ENCODE measurements around the gene P3H1. TPM values are rescaled to one million over a fixed set of nuclear protein-coding genes. Genes with fewer than 3 reads are reported as not detected.

P3H1 gene
- total RNA-seq, 4 donors from 2014 or later = 42.4 to 83.9 (median 65.1) TPM

GRCh38 chr1:42806171-42806570 lies 39.3 kb upstream of the P3H1 start:
- Histone ChIP-seq H3K4me1 (peaks cover 0 to 3% (median 0%) of the 10 kb centered on the region in 4 donors), H3K9me3 (no peaks in the 10 kb centered on the region), H3K27ac (no peak overlapping the region), H3K36me3 (peaks cover 0 to 42% (median 2%) of the 10 kb centered on the region in 3 donors), H3K27me3 (no peaks in the 10 kb centered on the region), H3K4me3 (no peak overlapping the region)
- no peak for TF ChIP-seq POLR2A (IDR thresholded peaks at IDR 0.05)
- no peak for TF ChIP-seq EP300 (IDR thresholded peaks at IDR 0.05)
- TF ChIP-seq, protein P1, sequence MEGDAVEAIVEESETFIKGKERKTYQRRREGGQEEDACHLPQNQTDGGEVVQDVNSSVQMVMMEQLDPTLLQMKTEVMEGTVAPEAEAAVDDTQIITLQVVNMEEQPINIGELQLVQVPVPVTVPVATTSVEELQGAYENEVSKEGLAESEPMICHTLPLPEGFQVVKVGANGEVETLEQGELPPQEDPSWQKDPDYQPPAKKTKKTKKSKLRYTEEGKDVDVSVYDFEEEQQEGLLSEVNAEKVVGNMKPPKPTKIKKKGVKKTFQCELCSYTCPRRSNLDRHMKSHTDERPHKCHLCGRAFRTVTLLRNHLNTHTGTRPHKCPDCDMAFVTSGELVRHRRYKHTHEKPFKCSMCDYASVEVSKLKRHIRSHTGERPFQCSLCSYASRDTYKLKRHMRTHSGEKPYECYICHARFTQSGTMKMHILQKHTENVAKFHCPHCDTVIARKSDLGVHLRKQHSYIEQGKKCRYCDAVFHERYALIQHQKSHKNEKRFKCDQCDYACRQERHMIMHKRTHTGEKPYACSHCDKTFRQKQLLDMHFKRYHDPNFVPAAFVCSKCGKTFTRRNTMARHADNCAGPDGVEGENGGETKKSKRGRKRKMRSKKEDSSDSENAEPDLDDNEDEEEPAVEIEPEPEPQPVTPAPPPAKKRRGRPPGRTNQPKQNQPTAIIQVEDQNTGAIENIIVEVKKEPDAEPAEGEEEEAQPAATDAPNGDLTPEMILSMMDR (IDR thresholded peaks at IDR 0.05) = no peak
- DNase-seq (ENCODE audit: low spot score in 2 of 2) = no peak

DNA sequence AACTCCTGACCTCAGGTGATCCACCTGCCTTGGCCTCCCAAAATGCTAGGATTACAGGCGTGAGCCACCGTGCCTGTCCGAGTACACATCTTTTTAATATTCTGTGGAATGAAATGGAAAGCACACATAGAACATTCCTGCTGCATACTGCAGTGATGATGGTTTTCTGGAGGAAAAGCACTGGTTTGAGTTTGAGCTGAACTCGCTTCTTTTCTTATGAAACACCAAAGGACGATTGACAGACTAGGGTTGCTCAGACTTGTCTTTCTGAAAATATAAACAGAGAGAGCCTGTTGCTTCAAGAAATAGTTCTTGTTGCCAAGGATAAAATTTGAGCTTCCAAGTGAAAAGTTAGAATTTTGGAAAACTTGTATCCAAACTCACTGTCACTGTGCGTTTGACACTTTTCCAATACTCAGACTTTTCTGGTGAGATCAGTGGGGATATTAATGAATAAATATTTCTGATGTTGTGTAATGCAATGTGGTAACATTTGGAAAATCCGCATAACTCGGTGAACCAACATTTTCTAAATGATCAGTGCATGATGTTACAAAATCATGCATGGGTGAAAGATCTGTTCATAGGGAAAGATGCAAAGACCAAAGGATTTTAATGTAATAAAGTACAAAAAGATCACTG lies 35.1 kb upstream of the P3H1 start:
- peaks cover 0 to 27% (median 2%) of the 10 kb centered on the region in 3 donors for H3K36me3 ChIP-seq
- no peak overlapping the region for H3K4me3 ChIP-seq
- H3K9me3 ChIP-seq = no peaks in the 10 kb centered on the region
- no peak for DNase-seq (ENCODE audit: low spot score in 2 of 2)
- no peaks in the 10 kb centered on the region for H3K27me3 ChIP-seq
- peak overlapping the region in 1 of 4 donors; percentile 15 for H3K27ac ChIP-seq
- TF ChIP-seq POLR2A (IDR thresholded peaks at IDR 0.05) (no peak), EP300 (IDR thresholded peaks at IDR 0.05) (peak in 1 of 2 donors; percentile 21)
- TF ChIP-seq, protein P1 (IDR thresholded peaks at IDR 0.05) = no peak
- no peaks in the 10 kb centered on the region for H3K4me1 ChIP-seq
- 59 to 60% methylated on average over 8 of the region's 8 CpGs for WGBS, 2 donors

DNA sequence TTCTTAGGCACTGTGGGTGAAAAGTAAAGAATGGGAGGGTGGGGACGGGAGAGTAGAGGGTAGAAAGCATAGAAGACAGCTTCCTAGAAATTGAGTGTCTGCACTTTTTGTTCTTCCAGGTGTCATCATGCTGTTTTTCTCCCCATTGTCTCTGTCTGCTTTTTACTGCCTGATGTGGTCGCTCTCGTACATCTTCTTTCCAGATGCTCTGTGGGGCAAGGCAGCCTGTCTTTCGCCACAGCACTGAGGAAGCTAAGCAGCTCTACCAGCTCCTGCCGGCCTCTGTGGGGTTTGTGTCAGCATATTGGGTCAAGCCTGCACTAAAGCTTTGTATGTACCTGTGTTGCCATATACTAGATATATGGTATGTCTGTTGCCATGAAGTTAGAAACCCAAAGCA lies 31.2 kb upstream of the P3H1 start:
- H3K27ac ChIP-seq = no peak overlapping the region
- no peak overlapping the region for H3K4me3 ChIP-seq
- no peak for DNase-seq (ENCODE audit: low spot score in 2 of 2)
- H3K27me3 ChIP-seq = no peaks in the 10 kb centered on the region
- no peaks in the 10 kb centered on the region for H3K4me1 ChIP-seq
- WGBS, 2 donors = 84 to 88% methylated on average over 5 of the region's 5 CpGs
- no peaks in the 10 kb centered on the region for H3K36me3 ChIP-seq
- no peaks in the 10 kb centered on the region for H3K9me3 ChIP-seq
- TF ChIP-seq, protein P1 (IDR thresholded peaks at IDR 0.05) = no peak
- TF ChIP-seq POLR2A (IDR thresholded peaks at IDR 0.05) (no peak), EP300 (IDR thresholded peaks at IDR 0.05) (no peak)

- no peaks in the 10 kb centered on the region for H3K36me3 ChIP-seq
- H3K4me1 ChIP-seq = no peaks in the 10 kb centered on the region
- no peak for DNase-seq (ENCODE audit: low spot score in 2 of 2)
- WGBS, 2 donors = 86 to 92% methylated on average over 3 of the region's 3 CpGs
- H3K27me3 ChIP-seq = no peaks in the 10 kb centered on the region
- TF ChIP-seq POLR2A (IDR thresholded peaks at IDR 0.05) (no peak), EP300 (IDR thresholded peaks at IDR 0.05) (no peak)
- TF ChIP-seq, protein P1 (IDR thresholded peaks at IDR 0.05) = no peak
- no peaks in the 10 kb centered on the region for H3K9me3 ChIP-seq
- H3K4me3 ChIP-seq = no peak overlapping the region
- H3K27ac ChIP-seq = no peak overlapping the region
Measured at GRCh38 chr1:42797414-42797813, 30.6 kb upstream of the P3H1 start.

GRCh38 chr1:42793824-42794223 lies 27.0 kb upstream of the P3H1 start:
- Histone ChIP-seq H3K9me3 (no peaks in the 10 kb centered on the region), H3K36me3 (no peaks in the 10 kb centered on the region), H3K27ac (no peak overlapping the region), H3K4me3 (no peak overlapping the region), H3K27me3 (no peaks in the 10 kb centered on the region), H3K4me1 (no peaks in the 10 kb centered on the region)
- TF ChIP-seq POLR2A (IDR thresholded peaks at IDR 0.05) = no peak
- peak in 1 of 2 donors; percentile 50 for TF ChIP-seq EP300 (IDR thresholded peaks at IDR 0.05)
- 78 to 90% methylated on average over 2 of the region's 2 CpGs for WGBS, 2 donors
- DNase-seq (ENCODE audit: low spot score in 2 of 2) = peak; percentile 38 to 74
